Suprapubic skin (tissue), 4 donors: Measurements from ENCODE around the gene OTUB2.

Experiments used
- CTCF ChIP-seq, 2 donors: fragments of 200-600 bp in 1 of 2; fragments of 450-650 bp in 1 of 2; sonication (generic) in 1 of 2; IDR thresholded peaks; one replicate each; pipeline ENCODE4 v1.5.1; 2016 to 2019; ENCODE audit warnings: antibody characterized with exemption in 2 of 2, mild to moderate bottlenecking in 1 of 2, moderate library complexity in 1 of 2
- EP300 ChIP-seq: sonication (generic); formaldehyde crosslinking; IDR thresholded peaks from one replicate; pipeline ENCODE4 v1.6.1; 2017; ENCODE audit warnings: antibody characterized with exemption
- POLR2AphosphoS5 ChIP-seq, 3 donors: sonication (generic); formaldehyde crosslinking; IDR thresholded peaks; one replicate each; pipeline ENCODE4 v1.6.1; 2017; ENCODE audit warnings: antibody characterized with exemption in 3 of 3

- TF ChIP-seq POLR2AphosphoS5 (IDR thresholded peaks at IDR 0.05), result no peak
- TF ChIP-seq CTCF (IDR thresholded peaks at IDR 0.05), result no peak
- no peak for TF ChIP-seq EP300
These were observed 25.6 kb downstream of the OTUB2 start for GRCh38 chr14:94051779-94052178.
